Activated gamma-delta T cell treated with Interleukin-2 at 50 U/mL for 16 hours (primary cell): ENCODE data around the gene ZBTB45.
"Not testable (repeated sequence)": the region's sequence is repeated elsewhere in the genome, so short reads cannot be mapped to it uniquely, and the experiment has no call there.

Experiments
- DNase-seq: peaks from one replicate; pipeline ENCODE4 v3.0.0-alpha.2; 2020

Gene ZBTB45

DNA sequence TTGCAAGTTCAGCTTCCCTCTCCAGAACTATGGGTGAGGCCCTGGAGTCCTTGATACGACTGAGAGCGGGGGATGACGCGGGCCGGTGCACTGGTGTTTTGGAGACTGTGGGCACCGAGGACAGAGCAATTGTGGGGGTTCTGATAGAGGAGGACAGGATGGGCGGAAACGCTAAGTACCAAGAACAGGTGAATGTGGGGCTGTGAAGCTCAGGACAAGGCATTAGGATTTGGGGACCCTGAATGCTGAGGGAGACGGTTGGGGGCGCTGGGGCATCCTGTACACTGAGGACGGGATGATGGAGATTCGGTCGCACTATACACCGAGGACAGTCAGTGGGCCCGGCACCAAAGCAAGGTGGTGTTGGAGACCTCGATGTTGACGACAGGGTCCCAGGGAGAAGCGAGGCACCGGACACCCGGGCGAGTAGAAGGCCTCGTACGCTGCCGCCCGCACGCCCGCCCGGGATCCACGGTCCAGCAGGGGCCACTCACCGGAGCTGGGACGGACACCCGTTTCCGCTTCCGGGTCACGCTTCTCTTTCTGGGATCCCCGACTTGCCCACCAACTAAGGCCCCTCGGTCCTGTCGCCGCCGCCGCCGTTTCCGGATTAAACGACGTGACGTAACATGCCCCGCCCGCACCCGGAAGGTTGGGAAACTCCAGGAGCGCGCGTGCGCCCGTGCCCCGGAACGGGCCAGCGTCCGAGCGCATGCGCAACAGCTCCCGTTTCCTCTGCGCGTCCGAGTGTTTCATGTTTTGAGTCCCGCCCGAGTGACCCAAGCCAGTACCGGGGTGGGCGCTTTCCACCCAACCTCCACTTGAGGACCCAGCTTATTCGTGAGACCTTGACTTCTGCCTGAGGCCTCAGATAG, 35.1 kb upstream of the ZBTB45 start, which contains the start of gene CHMP2A:
Gene CHMP2A (minus strand): TSS at position 612 of the 875 bp plus-strand sequence. CDS start 893 bp downstream, outside the sequence.
- DNase-seq, result peak; percentile 98

DNA sequence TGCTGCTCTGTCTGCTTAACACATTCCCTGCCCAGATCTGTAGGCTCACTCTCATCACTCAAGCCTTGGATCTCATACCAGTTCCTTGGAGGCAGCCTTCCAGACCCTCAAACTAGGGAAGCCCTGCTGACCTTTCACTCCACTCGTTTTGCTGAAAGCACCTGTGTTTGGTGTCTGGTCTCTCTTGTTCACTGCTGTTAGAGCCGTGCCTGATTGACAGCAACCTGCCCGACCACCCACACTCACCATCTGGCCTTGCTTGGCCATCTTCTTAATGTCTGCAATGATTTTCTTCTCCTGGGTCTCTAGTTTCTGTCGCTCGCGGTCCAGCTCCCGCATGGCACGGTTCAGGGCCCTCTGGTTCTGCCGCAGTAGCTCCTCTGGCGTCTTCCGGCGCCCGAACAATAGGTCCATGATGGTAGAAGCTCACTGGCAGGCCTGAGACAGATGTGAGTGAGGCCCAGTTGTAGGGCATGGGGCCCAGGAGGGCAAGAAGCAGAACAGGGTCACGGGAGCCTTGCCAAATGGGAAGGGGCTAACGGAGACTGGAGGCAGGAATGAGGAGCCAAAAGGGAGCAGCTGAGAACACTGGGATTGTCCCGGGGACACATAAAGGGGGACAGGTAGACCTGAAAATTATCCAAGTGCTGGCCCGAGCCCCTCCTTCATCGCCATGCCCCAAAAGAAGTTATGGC, 34.3 kb upstream of the ZBTB45 start:
- no peak for DNase-seq

DNA sequence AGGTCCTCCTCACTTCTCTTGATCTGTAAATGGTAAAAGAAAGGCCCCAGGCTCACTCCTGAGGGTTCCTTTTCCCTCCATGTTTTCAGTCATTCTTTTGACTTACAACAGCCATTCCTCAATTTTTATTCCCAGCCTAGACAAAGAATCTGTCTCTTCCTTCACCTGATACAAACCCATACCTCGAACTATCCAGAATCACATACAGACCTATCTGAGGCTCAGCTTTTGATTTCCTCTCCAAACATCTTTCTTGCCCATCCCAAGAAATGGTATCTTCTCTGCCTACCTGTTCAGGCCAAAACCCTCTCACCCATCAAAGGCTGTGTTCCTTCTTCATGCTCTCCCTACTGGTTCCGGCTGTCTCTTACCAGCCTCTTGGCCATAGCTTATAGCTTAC, 33.0 kb upstream of the ZBTB45 start:
- no peak for DNase-seq

DNA sequence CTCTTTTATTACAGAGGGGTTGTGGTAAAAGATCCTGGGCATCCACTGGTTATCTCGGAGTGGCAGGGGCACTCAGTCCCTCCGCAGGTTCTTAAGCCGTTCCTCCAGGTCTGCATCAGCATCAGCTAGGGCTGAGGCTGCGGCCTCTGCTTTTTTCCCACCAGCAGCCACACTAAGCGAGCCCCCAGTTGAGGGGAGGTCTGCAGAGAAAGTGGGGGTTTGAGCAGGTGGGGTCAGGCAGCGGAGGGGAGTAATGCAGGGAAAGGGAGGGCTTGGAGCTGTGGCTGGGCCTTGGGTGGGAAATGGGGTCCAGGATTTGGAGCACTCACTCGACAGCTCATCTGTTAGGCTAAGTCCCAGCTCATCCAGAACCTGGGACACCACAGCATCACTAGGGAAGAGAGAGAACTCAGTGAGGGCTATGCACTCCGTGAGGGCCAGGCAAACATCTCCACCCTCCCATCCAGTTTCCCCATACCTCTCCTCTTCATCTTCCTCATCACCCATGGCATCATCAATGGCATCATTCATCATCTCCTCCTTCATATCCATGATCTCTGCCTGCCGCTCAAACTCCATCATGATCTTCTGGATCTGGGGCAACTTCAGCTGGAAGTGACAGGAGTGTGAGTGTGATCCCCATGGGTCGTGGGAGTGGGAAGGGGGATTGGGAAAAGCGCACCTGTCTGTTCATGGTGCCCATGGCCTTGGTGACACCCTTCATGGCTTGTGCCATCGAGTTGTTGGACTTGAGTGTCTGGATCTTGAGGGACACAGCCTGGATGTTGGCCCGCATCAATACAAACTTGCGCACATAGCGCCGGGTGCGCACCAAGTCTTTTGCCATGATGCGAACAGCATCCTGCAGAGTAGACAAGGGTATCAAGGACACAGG, 32.2 kb upstream of the ZBTB45 start:
- DNase-seq, result no peak

DNA sequence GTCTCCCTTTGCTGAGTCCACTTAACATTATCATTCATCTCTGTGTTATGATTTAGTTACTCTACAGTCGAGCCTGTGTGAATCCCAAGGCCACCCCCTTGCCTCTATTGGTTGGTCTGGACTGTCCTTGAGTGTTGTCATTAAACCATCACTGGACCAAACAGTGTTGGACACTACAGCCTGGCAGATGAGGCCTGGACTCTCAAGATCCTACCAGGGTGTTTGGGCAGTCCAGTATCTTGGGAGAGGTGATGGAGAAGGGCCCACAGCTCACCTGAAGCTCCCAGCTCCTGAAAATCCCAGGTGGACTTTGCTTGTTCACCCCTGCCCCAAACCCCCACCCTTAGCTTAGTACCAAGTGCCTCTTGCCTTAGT, 31.5 kb upstream of the ZBTB45 start:
- no peak for DNase-seq

DNA sequence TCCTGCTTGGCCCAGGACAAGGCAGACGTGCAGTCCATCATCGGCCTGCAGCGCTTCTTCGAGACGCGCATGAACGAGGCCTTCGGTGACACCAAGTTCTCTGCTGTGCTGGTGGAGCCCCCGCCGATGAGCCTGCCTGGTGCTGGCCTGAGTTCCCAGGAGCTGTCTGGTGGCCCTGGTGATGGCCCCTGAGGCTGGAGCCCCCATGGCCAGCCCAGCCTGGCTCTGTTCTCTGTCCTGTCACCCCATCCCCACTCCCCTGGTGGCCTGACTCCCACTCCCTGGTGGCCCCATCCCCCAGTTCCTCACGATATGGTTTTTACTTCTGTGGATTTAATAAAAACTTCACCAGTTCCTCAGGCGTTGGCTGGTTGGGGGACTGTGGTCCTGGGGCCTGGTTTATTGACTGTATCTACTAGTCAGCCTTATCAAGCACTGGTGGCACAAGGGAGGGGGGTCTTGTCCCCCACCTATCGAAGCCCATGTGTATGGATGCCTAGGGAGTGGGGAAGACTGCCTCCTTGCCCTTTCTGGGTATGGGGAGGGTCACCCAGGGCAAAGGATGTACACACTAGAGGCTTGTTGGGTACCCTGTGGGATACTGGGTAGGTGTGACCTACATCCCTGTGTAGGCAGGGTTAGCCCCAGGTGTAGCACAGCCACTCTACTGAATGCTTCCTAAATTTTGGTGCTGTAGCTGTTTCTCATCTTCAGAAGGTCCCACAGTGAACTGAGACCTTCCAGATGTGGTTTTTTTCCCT, 30.9 kb upstream of the ZBTB45 start:
- DNase-seq, result no peak

DNA sequence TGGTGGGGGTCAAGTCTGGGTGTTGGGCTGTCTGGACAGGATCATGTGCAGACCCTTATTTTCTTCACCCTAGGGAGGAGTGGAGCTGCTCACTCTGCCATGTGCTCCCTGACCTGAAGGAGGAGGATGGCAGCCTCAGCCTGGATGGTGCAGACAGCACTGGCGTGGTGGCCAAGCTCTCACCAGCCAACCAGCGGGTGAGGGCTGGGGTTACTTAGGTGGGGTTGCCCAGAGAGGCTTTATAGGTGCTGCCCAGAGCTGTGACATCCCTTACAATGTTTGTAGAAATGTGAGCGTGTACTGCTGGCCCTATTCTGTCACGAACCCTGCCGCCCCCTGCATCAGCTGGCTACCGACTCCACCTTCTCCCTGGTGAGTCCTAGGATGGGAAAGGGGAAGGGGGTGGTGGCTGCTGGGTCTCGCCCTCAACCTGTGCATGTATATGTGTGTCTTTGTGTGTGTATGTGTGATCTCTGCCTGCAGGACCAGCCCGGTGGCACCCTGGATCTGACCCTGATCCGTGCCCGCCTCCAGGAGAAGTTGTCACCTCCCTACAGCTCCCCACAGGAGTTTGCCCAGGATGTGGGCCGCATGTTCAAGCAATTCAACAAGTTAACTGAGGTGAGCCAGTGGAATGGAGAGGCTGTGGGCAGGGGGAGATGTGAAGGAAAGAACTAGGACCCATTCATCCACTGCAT, 30.2 kb upstream of the ZBTB45 start:
- DNase-seq, result no peak

DNA sequence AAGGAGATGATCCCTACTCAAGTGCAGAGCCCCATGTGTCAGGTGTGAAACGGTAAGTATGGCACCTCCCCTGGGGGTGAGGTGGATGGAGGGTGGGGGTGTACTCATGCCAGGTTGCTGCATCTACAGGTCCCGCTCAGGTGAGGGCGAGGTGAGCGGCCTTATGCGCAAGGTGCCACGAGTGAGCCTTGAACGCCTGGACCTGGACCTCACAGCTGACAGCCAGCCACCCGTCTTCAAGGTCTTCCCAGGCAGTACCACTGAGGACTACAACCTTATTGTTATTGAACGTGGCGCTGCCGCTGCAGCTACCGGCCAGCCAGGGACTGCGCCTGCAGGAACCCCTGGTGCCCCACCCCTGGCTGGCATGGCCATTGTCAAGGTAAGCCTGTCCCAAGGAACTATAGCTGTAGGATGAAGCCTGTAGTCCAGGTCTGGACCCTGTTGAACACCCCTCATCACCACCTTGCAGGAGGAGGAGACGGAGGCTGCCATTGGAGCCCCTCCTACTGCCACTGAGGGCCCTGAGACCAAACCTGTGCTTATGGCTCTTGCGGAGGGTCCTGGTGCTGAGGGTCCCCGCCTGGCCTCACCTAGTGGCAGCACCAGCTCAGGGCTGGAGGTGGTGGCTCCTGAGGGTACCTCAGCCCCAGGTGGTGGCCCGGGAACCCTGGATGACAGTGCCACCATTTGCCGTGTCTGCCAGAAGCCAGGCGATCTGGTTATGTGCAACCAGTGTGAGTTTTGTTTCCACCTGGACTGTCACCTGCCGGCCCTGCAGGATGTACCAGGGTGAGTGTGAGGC, 29.5 kb upstream of the ZBTB45 start:
- no peak for DNase-seq

DNA sequence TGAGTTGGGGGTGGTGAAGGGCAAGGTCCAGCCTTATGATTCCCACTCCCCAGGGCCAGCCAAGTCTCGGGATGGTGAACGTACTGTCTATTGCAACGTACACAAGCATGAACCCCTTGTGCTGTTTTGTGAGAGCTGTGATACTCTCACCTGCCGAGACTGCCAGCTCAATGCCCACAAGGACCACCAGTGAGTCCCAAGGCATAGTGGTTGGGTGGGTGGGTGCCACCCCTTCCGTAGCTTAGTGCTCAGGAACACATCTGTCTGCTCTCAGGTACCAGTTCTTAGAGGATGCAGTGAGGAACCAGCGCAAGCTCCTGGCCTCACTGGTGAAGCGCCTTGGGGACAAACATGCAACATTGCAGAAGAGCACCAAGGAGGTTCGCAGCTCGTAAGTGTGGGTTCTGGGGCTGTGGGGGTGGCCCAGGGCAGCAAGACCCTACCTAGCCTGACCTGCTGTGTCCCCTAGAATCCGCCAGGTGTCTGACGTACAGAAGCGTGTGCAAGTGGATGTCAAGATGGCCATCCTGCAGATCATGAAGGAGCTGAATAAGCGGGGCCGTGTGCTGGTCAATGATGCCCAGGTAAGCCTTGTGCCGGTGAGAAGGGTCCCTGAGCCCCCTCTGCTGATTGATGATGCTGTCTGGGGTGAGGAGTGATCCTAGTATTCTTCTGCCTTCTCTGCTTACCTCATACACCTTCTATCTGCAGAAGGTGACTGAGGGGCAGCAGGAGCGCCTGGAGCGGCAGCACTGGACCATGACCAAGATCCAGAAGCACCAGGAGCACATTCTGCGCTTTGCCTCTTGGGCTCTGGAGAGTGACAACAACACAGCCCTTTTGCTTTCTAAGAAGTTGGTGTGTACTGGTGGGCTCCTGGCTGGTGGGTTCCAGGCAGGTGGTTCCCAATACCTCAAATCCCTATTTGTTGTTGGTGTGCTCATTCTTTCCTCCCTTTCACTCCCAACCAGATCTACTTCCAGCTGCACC, 28.0 kb upstream of the ZBTB45 start:
- no peak for DNase-seq

DNA sequence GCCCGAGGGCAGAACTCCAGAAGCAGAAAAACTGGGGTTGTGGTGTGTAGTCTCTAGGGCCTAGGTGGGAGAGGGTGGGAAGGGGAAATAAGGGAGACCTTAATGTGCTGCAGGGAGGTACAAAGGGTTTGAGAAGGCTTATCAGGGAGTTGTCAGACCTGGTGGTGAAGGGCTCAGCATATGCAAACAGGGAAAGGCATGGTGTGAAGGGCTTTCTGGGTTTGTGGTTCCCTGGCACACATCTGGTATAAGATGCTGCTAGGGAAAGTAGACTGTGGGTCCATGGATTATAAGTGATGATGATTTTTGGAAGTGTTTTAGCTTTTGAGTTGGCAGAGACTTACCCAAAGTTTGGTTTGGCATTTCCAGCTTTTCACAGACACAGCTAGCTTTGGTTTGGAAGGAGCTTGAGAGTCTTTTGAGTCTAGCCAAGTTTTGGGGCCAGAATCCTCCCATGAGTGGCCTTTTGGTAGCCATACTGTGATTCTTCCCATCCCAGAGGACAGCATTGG, 26.5 kb upstream of the ZBTB45 start:
- DNase-seq, result no peak

DNA sequence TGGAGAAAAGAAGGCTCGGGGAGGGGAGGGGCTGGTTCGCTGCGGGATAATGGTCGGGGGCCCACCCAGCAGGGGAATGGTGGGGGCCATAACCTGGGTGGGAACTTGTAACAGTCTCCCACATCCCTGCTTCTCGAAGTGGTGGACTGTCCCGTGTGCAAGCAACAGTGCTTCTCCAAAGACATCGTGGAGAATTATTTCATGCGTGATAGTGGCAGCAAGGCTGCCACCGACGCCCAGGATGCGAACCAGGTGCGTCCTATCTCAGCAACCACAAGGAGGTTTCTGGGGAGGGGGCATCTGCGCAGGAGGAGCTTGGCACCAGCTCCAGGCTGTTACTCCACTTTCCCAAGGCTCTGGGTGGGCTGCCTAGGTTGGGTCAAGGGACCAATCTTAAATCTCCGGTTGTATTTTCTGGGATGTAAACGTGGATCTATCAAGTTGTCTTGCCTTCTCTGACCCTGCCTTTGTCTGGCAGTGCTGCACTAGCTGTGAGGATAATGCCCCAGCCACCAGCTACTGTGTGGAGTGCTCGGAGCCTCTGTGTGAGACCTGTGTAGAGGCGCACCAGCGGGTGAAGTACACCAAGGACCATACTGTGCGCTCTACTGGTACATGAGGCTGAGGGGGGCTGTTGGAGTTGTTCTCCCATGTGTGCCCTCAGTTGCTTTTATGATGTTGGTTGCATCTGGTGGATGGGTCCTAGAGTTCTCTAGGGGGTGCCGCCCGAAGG, 25.8 kb upstream of the ZBTB45 start:
- DNase-seq, result no peak

DNA sequence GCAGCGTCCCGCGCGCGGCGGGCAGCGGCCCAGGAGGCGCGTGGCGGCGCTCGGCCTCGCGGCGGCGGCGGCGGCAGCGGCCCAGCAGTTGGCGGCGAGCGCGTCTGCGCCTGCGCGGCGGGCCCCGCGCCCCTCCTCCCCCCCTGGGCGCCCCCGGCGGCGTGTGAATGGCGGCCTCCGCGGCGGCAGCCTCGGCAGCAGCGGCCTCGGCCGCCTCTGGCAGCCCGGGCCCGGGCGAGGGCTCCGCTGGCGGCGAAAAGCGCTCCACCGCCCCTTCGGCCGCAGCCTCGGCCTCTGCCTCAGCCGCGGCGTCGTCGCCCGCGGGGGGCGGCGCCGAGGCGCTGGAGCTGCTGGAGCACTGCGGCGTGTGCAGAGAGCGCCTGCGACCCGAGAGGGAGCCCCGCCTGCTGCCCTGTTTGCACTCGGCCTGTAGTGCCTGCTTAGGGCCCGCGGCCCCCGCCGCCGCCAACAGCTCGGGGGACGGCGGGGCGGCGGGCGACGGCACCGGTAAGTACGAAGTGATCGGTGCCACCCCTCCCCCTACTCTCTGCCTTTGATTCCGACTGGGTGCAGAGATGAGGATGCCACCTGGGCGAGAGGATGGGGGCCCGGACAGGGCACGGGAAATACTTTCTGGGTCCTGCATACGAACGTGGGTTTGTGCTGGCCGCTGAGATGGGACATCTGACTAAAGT, 25.1 kb upstream of the ZBTB45 start:
- peak; percentile 68 for DNase-seq

DNA sequence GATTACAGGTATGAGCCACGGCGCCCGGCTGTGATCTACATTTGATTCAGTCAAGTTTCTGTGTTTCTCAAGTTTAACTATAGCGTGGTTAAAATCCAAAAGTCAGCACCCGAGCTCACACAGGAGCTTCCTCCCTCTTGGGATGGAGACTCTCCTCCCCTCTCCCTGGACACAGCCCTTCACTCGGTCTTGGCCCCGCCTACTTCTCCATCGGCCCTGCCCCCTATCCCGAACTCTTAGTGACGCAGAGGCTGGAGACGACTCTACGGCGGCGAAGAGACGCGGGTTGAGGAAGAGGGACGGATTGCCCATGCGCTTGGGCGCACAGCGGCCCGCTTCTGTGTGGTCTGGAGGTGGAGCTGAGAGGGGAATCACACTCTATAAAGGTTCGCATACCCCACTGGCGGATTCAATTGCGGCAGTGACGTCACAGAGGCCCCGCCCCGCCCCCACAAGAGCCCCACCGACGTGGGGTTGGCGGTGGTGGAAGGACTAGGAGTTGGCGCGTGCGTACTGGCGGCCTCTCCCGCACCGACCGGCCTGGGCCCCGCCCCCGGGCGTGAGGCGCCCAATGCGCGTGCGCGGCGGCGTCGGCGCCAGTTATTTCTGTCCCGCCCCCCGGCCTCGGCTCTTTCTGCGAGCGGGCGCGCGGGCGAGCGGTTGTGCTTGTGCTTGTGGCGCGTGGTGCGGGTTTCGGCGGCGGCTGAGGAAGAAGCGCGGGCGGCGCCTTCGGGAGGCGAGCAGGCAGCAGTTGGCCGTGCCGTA, 24.4 kb upstream of the ZBTB45 start, which contains the start of gene TRIM28:
Gene TRIM28 (plus strand): TSS at position 239 of the 765 bp plus-strand sequence. CDS start 694 bp downstream, outside the sequence.
- peak; percentile 100 for DNase-seq

DNA sequence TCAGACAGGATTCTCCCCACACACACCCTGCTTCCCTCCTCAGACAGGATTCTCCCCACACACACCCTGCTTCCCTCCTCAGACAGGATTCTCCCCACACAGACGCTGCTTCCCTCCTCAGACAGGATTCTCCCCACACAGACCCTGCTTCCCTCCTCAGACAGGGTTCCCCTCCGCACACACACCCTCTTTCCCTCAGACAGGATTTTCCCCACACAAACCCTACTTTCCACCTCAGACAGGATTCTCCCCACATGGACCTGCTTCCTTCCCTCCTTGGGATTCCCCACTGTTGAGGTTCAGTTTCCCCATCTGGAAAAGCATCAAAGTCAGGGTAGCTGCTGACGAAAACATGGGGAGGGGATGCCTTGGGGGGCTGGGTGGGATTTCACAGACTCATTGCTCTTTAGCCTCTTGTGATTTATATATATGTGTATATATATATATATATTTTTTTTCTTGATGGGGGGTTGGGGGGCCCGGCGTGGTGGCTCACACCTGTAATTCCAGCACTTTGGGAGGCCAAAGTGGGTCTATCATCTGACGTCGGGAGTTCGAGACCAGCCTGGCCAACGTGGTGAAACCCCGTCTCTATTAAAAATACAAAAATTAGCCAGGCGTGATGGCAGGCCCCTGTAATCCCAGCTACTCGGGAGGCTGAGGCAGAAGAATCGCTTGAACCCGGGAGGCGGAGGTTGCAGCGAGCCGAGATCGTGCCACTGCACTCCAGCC, 23.2 kb upstream of the ZBTB45 start:
- not testable (repeated sequence) for DNase-seq

DNA sequence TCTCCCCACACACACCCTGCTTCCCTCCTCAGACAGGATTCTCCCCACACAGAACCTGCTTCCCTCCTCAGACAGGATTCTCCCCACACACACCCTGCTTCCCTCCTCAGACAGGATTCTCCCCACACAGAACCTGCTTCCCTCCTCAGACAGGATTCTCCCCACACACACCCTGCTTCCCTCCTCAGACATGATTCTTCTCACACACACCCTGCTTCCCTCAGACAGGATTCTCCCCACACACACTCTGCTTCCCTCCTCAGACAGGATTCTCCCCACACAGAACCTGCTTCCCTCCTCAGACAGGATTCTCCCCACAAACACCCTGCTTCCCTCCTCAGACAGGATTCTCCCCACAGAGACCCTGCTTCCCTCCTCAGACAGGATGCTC, 19.6 kb upstream of the ZBTB45 start:
- DNase-seq, result not testable (repeated sequence)
